K562 (cell line): ENCODE results near the gene SCAMP3. TPM values are rescaled to one million over a fixed set of nuclear protein-coding genes. Genes with fewer than 3 reads are reported as not detected.

Experiments
- ATF7 ChIP-seq: fragments of 450-650 bp; IDR thresholded peaks from 2 replicates; pipeline ENCODE4 v1.7.1; 2014; ENCODE audit warnings: mild to moderate bottlenecking, moderate library complexity
- COPS2 ChIP-seq: fragments of 450-650 bp; conservative IDR thresholded peaks from 2 replicates; pipeline ENCODE4 v1.6.1; 2016; ENCODE audit warnings: mild to moderate bottlenecking, moderate library complexity
- GABPA ChIP-seq: fragments of 200-800 bp; sonication (Bioruptor generic); conservative IDR thresholded peaks from 2 replicates; pipeline ENCODE4 v1.6.1; 2016; ENCODE audit warnings: low read depth, missing genetic modification characterization, missing compliant biosample characterization
- HMG20B ChIP-seq: fragments of 250-450 bp; sonication (Bioruptor Pico); IDR thresholded peaks from 2 replicates; pipeline ENCODE4 v1.5.0; 2021; ENCODE audit warnings: mild to moderate bottlenecking
- NR1H2 ChIP-seq: sonication (generic); formaldehyde crosslinking; IDR thresholded peaks from 2 replicates; pipeline ENCODE4 v1.4.0; 2020; ENCODE audit warnings: mild to moderate bottlenecking, missing genetic modification reagents
- POLR2A ChIP-seq: fragments of 450-650 bp; conservative IDR thresholded peaks from 2 replicates; pipeline ENCODE4 v1.6.1; 2016
- RCOR1 ChIP-seq, 2 experiments: IDR thresholded peaks; 2 replicates each; pipeline ENCODE4 v1.6.1; 2012; ENCODE audit warnings: low read depth in 2 of 2, low read length in 2 of 2, borderline replicate concordance in 1 of 2, improper control_type of control experiment in 1 of 2
- SFPQ ChIP-seq: fragments of 200-400 bp; formaldehyde crosslinking; IDR thresholded peaks from 2 replicates; pipeline ENCODE4 v1.6.1; 2017; ENCODE audit warnings: mild to moderate bottlenecking, low read depth, low read length, moderate library complexity
- TEAD1 ChIP-seq, 2 experiments: fragments of 450-650 bp in 1 of 2; sonication (generic) in 1 of 2; formaldehyde crosslinking; IDR thresholded peaks; 2 replicates each; pipeline versions ENCODE4 v1.4.0 to v1.8.0; 2020 to 2022; ENCODE audit warnings: mild to moderate bottlenecking in 2 of 2, missing genetic modification reagents in 1 of 2
- TGIF2 ChIP-seq: sonication (generic); formaldehyde crosslinking; IDR thresholded peaks from 2 replicates; pipeline ENCODE4 v1.8.1; 2022; ENCODE audit warnings: mild to moderate bottlenecking, missing genetic modification reagents, moderate library complexity
- XRCC3 ChIP-seq: fragments of 450-650 bp; IDR thresholded peaks from 2 replicates; pipeline ENCODE4 v1.6.1; 2017; ENCODE audit warnings: mild to moderate bottlenecking, moderate library complexity
- ZNF134 ChIP-seq: fragments of 250-450 bp; sonication (Bioruptor Pico); conservative IDR thresholded peaks from 2 replicates; pipeline ENCODE4 v1.4.0; 2020
- ZNF311 ChIP-seq: fragments of 250-450 bp; sonication (Bioruptor Pico); IDR thresholded peaks from 2 replicates; pipeline ENCODE4 v1.4.0; 2020; ENCODE audit warnings: mild to moderate bottlenecking, moderate library complexity
- ZNF407 ChIP-seq: fragments of 450-650 bp; IDR thresholded peaks from 2 replicates; pipeline ENCODE4 v1.6.1; 2016; ENCODE audit warnings: low read depth
- ZNF586 ChIP-seq: fragments of 450-650 bp; formaldehyde crosslinking; conservative IDR thresholded peaks from 2 replicates; pipeline ENCODE4 v1.4.0; 2020; ENCODE audit warnings: mild to moderate bottlenecking, moderate library complexity
- polyA plus RNA-seq, 8 experiments: library from polyadenylated mRNA; depleted of rRNA in 4 of 8; stranded (reverse) in 5 of 8; unstranded in 3 of 8; fragments of >200 nt; fragmentation: Nextera tagmentation in 2 of 8; fragmentation: Illumina TruSeq in 1 of 8; extraction: Ambion mirVana in 2 of 8; extraction: Trizol in 1 of 8; gene quantifications; 2 replicates each; pipeline versions ENCODE4 v1.2.1 to v1.2.3, GENCODE V29; 2011 to 2014; ENCODE audit warnings: inconsistent platforms in 1 of 8, missing spikeins in 1 of 8
- total RNA-seq, 7 experiments: library from RNA; depleted of rRNA in 6 of 7; stranded (reverse); fragments of >200 nt in 6 of 7; fragmentation: Illumina TruSeq in 2 of 7; extraction: Trizol in 2 of 7; gene quantifications; 2 replicates each; pipeline versions ENCODE4 v1.2.1 to v1.2.3, GENCODE V29; 2011 to 2021; ENCODE audit warnings: low replicate concordance in 1 of 7
- TF ChIP-seq, protein P1 (sequence below): fragments of 250-450 bp; sonication (Bioruptor Pico); IDR thresholded peaks from 2 replicates; pipeline ENCODE4 v1.9.0; 2021; ENCODE audit warnings: mild to moderate bottlenecking, inconsistent platforms

Gene SCAMP3
- total and polyA plus RNA-seq, 9 of the 15 experiments (the other 6 are each of a cell fraction or from before 2014, with no cell fraction given): 14.2 to 131 (median 86.1) TPM

DNA sequence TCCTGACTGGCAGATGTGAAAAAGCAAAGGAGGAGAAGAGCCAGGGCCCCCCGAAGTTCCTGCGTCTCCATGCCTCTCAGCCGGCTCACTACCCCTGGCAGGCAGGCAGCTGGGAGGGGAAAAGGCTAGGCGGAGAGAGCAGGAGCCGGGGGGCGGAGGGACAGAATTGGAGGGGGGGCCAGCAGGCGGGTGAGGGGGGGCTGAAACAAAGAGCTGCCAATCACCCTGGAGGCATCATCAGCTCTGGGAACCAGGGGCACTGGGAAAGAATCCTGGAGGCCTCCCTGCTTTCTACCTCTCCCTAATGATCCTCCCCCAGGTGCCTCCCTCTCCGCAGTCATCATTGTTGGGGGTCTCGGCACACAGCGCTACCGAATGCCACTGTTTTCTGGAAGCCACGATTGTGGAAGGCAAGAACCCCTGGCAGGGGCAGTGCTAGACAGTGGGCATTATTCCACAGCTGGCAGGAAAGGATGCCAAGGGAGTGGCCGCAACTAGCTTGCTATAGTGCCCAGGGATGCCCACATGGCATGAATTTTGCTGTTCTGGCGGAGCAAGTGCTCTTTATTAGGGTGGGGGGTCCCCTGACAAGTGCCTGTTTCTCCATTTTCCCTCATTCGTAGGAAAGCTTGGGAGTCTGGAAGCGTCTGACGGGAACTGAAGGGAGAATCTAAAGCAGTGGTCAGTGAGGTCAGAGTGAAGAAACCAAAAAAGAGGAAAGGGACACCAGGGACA, 54.2 kb downstream of the SCAMP3 start, which contains the start of gene THBS3 (continued):
- TF ChIP-seq NR1H2 (CRISPR knock-in tag) (no peak), HMG20B (no peak), COPS2 (no peak), TGIF2 (CRISPR knock-in tag) (no peak), ZNF134 (CRISPR knock-in tag) (no peak), TEAD1 (CRISPR knock-in tag; IDR thresholded peaks at IDR 0.05) (peak in 1 of 2 experiments; percentile 74; a peak in 1 of 4 replicates), ZNF311 (CRISPR knock-in tag) (no peak), XRCC3 (no peak), ATF7 (no peak), POLR2A (0 out of 2 replicates have a peak, but pooled peaks have one; percentile 73), ZNF407 (no peak), RCOR1 (IDR thresholded peaks at IDR 0.05; ENCODE audit: borderline replicate concordance in 1 of 2, low read depth in 2 of 2, low read length in 2 of 2) (no peak), SFPQ (no peak), GABPA (tag) (no peak), ZNF586 (CRISPR knock-in tag) (no peak)
- TF ChIP-seq, protein P1, sequence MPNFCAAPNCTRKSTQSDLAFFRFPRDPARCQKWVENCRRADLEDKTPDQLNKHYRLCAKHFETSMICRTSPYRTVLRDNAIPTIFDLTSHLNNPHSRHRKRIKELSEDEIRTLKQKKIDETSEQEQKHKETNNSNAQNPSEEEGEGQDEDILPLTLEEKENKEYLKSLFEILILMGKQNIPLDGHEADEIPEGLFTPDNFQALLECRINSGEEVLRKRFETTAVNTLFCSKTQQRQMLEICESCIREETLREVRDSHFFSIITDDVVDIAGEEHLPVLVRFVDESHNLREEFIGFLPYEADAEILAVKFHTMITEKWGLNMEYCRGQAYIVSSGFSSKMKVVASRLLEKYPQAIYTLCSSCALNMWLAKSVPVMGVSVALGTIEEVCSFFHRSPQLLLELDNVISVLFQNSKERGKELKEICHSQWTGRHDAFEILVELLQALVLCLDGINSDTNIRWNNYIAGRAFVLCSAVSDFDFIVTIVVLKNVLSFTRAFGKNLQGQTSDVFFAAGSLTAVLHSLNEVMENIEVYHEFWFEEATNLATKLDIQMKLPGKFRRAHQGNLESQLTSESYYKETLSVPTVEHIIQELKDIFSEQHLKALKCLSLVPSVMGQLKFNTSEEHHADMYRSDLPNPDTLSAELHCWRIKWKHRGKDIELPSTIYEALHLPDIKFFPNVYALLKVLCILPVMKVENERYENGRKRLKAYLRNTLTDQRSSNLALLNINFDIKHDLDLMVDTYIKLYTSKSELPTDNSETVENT (CRISPR knock-in tag): no peak
